Bronchial epithelial cell (primary cell): Measurements from ENCODE around the gene INSYN1. TPM values are rescaled to one million over a fixed set of nuclear protein-coding genes. Genes with fewer than 3 reads are reported as not detected.

Source experiments
- DNase-seq: peaks from one replicate; pipeline ENCODE4 v3.0.0-alpha.2; 2010; ENCODE audit warnings: low read depth
- FAIRE-seq: peaks from 2 replicates; lab custom pipeline; 2011; peaks lifted over from hg19 to GRCh38; lab: Jason Lieb, UNC
- H3K27me3 ChIP-seq: 2 replicates; pipeline ENCODE4 v1.5.1; 2011; ENCODE audit warnings: low read length; ENCODE audit not compliant: control insufficient read depth, insufficient read depth
- H3K36me3 ChIP-seq: 2 replicates; pipeline ENCODE4 v1.5.1; 2011; ENCODE audit warnings: low read length; ENCODE audit not compliant: control insufficient read depth, insufficient read depth
- H3K4me3 ChIP-seq: 2 replicates; pipeline ENCODE4 v1.5.1; 2011; ENCODE audit warnings: mild to moderate bottlenecking, low read depth, low read length, control low read depth
- total RNA-seq: library from RNA; depleted of rRNA; stranded (reverse); fragments of >200 nt; gene quantifications from 2 replicates; pipeline ENCODE4 v1.2.1, GENCODE V29; 2014
- TF ChIP-seq, protein P1 (sequence below): IDR thresholded peaks from 2 replicates; pipeline ENCODE4 v1.5.1; 2011; ENCODE audit warnings: mild to moderate bottlenecking, moderate library complexity, low read length, control low read depth, inconsistent platforms; ENCODE audit not compliant: insufficient read depth, severe bottlenecking

Gene INSYN1
- under 0.01 and 1.2 TPM in 2 replicates for total RNA-seq

DNA sequence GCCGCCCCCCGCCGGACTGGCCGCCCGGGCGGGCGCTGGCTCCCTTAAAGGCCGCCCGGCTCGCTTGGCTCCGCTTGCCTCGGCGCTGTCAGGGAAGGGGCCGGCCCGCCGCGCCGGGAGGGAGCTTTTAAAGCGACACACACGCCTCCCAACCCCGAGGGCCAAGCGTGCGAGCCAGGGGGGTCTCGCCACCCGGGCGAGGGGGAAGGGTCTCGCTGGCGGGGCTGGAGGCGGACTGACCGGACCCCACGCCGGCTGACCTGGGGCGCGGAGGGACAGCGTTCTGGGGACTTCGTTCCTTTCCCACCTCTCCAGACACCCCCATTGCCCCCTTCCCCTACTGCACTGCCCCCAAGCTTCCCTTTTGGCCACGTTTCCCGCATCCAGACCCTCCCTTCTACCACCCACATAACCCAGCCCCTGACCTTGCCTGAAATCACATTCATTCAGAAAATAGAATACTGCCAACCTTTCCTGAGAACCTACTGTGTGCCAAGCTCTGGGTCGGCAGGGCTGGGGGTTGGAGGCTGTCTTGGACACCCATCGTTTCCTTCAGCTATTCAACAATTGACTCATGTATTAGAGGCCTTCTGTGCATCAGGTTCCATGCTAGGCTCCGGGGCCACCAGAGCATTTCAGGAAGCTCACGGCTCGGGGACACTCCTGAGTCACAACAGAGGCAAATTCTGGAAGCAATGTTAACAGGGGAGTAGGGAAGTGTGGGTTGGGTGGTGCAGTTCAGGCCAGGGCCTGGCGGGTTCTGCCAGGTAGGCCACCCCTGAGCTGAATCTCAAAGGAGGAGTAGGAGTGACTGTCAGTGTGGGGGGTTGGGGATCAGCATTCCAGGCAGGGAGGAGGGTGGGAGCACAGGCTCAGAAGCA lies at the start of gene INSYN1:
Gene INSYN1, minus strand, starts transcription at position 102 of the 881 bp plus-strand sequence. CDS start 2,221 bp downstream, outside the sequence.
- peak; percentile 52 for FAIRE-seq

GRCh38 chr15:73802431-73803041 lies 49.4 kb upstream of the INSYN1 start:
- FAIRE-seq (no peak), DNase-seq (no peak)
- TF ChIP-seq, protein P1, sequence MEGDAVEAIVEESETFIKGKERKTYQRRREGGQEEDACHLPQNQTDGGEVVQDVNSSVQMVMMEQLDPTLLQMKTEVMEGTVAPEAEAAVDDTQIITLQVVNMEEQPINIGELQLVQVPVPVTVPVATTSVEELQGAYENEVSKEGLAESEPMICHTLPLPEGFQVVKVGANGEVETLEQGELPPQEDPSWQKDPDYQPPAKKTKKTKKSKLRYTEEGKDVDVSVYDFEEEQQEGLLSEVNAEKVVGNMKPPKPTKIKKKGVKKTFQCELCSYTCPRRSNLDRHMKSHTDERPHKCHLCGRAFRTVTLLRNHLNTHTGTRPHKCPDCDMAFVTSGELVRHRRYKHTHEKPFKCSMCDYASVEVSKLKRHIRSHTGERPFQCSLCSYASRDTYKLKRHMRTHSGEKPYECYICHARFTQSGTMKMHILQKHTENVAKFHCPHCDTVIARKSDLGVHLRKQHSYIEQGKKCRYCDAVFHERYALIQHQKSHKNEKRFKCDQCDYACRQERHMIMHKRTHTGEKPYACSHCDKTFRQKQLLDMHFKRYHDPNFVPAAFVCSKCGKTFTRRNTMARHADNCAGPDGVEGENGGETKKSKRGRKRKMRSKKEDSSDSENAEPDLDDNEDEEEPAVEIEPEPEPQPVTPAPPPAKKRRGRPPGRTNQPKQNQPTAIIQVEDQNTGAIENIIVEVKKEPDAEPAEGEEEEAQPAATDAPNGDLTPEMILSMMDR: no peak
- H3K36me3 ChIP-seq: no peaks in the 10 kb centered on the region
- H3K4me3 ChIP-seq: no peak overlapping the region
- H3K27me3 ChIP-seq: peaks cover 1% of the 10 kb centered on the region

More for the DNA sequence above, at the start of gene INSYN1:
- Histone ChIP-seq H3K36me3 (no peaks in the 10 kb centered on the region), H3K27me3 (peaks cover 24% of the 10 kb centered on the region), H3K4me3 (peak within 1 kb of the TSS; percentile 28)
- no peak for DNase-seq
- TF ChIP-seq, protein P1: no peak

- no peak for FAIRE-seq
- Histone ChIP-seq H3K36me3 (no peaks in the 10 kb centered on the region), H3K27me3 (peaks cover 1% of the 10 kb centered on the region), H3K4me3 (no peak overlapping the region)
- TF ChIP-seq, protein P1: no peak
- peak; percentile 74 for DNase-seq
Measured at GRCh38 chr15:73800662-73801345, 47.7 kb upstream of the INSYN1 start.

- DNase-seq (no peak), FAIRE-seq (no peak)
- no peak overlapping the region for H3K4me3 ChIP-seq
- TF ChIP-seq, protein P1: no peak
- no peaks in the 10 kb centered on the region for H3K36me3 ChIP-seq
- no peaks in the 10 kb centered on the region for H3K27me3 ChIP-seq
Measured at GRCh38 chr15:73799466-73799865, 46.3 kb upstream of the INSYN1 start.

DNA sequence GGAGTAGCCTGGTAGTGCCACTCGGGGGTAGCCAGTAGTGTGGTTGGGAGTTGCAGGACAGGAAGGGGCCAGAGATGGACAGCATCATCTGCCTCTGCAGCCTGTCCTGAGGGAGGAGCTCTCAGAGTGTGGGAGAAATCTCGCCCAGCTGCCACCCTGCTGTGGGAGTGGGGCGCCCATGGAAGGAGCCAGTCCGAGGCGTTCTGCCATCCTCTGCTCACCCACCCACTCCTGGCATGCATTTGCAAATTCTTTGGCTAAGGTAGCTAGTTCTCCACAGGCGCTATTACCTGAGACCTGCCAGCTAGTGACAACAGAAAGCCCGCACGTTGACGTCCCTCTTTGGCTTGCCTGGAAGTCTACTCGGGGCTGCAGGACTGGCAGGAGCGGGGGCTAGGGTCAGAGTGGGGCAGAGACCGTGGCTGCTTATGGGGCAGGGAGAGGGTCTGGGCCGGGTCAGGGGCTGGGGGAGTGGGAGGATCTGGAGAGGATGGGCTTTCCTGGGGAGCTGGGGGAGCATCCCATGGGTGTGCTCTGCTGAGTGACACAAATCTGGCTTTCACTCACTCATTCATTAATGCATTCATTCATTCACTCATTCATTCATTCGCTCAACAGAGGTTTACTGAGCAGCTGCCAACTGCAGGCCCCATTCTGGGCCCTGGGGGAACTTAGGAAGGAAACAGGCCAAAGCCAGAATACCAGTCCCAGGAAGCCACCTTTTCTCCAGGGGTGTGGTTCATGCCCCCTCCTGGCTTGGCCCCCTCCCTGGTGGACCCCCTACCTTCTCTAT lies 44.4 kb upstream of the INSYN1 start:
- no peaks in the 10 kb centered on the region for H3K27me3 ChIP-seq
- TF ChIP-seq, protein P1: no peak
- H3K36me3 ChIP-seq: no peaks in the 10 kb centered on the region
- no peak for DNase-seq
- FAIRE-seq: no peak
- no peak overlapping the region for H3K4me3 ChIP-seq
